HEK293 (cell line): ENCODE data around the gene MAD2L1BP.

ENCODE experiments used
- GLIS1 ChIP-seq: fragments of 450-650 bp; formaldehyde crosslinking; IDR thresholded peaks from 2 replicates; pipeline ENCODE4 v1.5.1; 2016; ENCODE audit warnings: missing biosample characterization, missing genetic modification characterization
- KLF16 ChIP-seq: fragments of 450-650 bp; formaldehyde crosslinking; IDR thresholded peaks from 2 replicates; pipeline ENCODE4 v1.5.1; 2017; ENCODE audit warnings: missing biosample characterization, missing genetic modification characterization
- KLF8 ChIP-seq: fragments of 450-650 bp; formaldehyde crosslinking; IDR thresholded peaks from 2 replicates; pipeline ENCODE4 v1.5.1; 2016; ENCODE audit warnings: missing biosample characterization, missing genetic modification characterization
- MZF1 ChIP-seq: fragments of 450-650 bp; formaldehyde crosslinking; IDR thresholded peaks from 2 replicates; pipeline ENCODE4 v1.5.1; 2017; ENCODE audit warnings: missing biosample characterization, missing genetic modification characterization, borderline replicate concordance
- SCRT2 ChIP-seq: fragments of 450-650 bp; formaldehyde crosslinking; IDR thresholded peaks from 2 replicates; pipeline ENCODE4 v1.5.1; 2016; ENCODE audit warnings: missing biosample characterization, missing genetic modification characterization
- SETDB1 ChIP-seq: IDR thresholded peaks from one replicate; pipeline ENCODE4 v1.6.1; 2017; ENCODE audit warnings: mild to moderate bottlenecking, low read length, moderate library complexity, mixed read lengths; ENCODE audit not compliant: insufficient read length
- TCF7L2 ChIP-seq: IDR thresholded peaks from 2 replicates; pipeline ENCODE4 v1.6.1; 2011; ENCODE audit warnings: low read depth, mild to moderate bottlenecking, inconsistent platforms, low read length, moderate library complexity, borderline replicate concordance
- ZBTB8A ChIP-seq: fragments of 450-650 bp; formaldehyde crosslinking; IDR thresholded peaks from 2 replicates; pipeline ENCODE4 v1.5.1; 2016; ENCODE audit warnings: missing biosample characterization, missing genetic modification characterization
- ZFP37 ChIP-seq: fragments of 450-650 bp; formaldehyde crosslinking; IDR thresholded peaks from 2 replicates; pipeline ENCODE4 v1.5.1; 2016; ENCODE audit warnings: missing biosample characterization, missing genetic modification characterization
- ZNF155 ChIP-seq: fragments of 450-650 bp; formaldehyde crosslinking; IDR thresholded peaks from 2 replicates; pipeline ENCODE4 v1.5.1; 2016; ENCODE audit warnings: missing biosample characterization, missing genetic modification characterization
- ZNF2 ChIP-seq: fragments of 450-650 bp; formaldehyde crosslinking; IDR thresholded peaks from 2 replicates; pipeline ENCODE4 v1.5.1; 2016; ENCODE audit warnings: missing biosample characterization, missing genetic modification characterization
- ZNF202 ChIP-seq: fragments of 450-650 bp; formaldehyde crosslinking; IDR thresholded peaks from 2 replicates; pipeline ENCODE4 v1.5.1; 2016; ENCODE audit warnings: missing biosample characterization, missing genetic modification characterization, borderline replicate concordance
- ZNF223 ChIP-seq: fragments of 450-650 bp; formaldehyde crosslinking; IDR thresholded peaks from 2 replicates; pipeline ENCODE4 v1.5.1; 2016; ENCODE audit warnings: missing biosample characterization, missing genetic modification characterization
- ZNF24 ChIP-seq: fragments of 450-650 bp; formaldehyde crosslinking; IDR thresholded peaks from 2 replicates; pipeline ENCODE4 v1.5.1; 2016; ENCODE audit warnings: missing biosample characterization, missing genetic modification characterization
- ZNF335 ChIP-seq: fragments of 450-650 bp; formaldehyde crosslinking; conservative IDR thresholded peaks from 2 replicates; pipeline ENCODE4 v1.5.1; 2016; ENCODE audit warnings: missing biosample characterization, missing genetic modification characterization
- ZNF48 ChIP-seq: fragments of 450-650 bp; formaldehyde crosslinking; IDR thresholded peaks from 2 replicates; pipeline ENCODE4 v1.5.1; 2016; ENCODE audit warnings: missing biosample characterization, missing genetic modification characterization
- ZNF501 ChIP-seq: fragments of 450-650 bp; formaldehyde crosslinking; IDR thresholded peaks from 2 replicates; pipeline ENCODE4 v1.5.1; 2016; ENCODE audit warnings: missing biosample characterization, missing genetic modification characterization
- ZNF530 ChIP-seq: fragments of 450-650 bp; formaldehyde crosslinking; IDR thresholded peaks from 2 replicates; pipeline ENCODE4 v1.5.1; 2016; ENCODE audit warnings: low read depth, missing biosample characterization, missing genetic modification characterization
- ZNF544 ChIP-seq: fragments of 450-650 bp; formaldehyde crosslinking; IDR thresholded peaks from 2 replicates; pipeline ENCODE4 v1.5.0; 2017; ENCODE audit warnings: missing biosample characterization, missing genetic modification characterization
- ZNF555 ChIP-seq: fragments of 450-650 bp; formaldehyde crosslinking; conservative IDR thresholded peaks from 2 replicates; pipeline ENCODE4 v1.5.1; 2017; ENCODE audit warnings: missing biosample characterization, mild to moderate bottlenecking, missing genetic modification characterization, inconsistent platforms
- ZNF585B ChIP-seq: fragments of 450-650 bp; formaldehyde crosslinking; IDR thresholded peaks from 2 replicates; pipeline ENCODE4 v1.5.1; 2016; ENCODE audit warnings: missing biosample characterization, missing genetic modification characterization
- ZNF600 ChIP-seq: fragments of 450-650 bp; formaldehyde crosslinking; IDR thresholded peaks from 2 replicates; pipeline ENCODE4 v1.5.1; 2016; ENCODE audit warnings: missing biosample characterization, missing genetic modification characterization
- ZNF624 ChIP-seq: fragments of 450-650 bp; formaldehyde crosslinking; IDR thresholded peaks from 2 replicates; pipeline ENCODE4 v1.5.1; 2017; ENCODE audit warnings: missing biosample characterization, missing genetic modification characterization
- ZNF626 ChIP-seq: fragments of 450-650 bp; sonication (Bioruptor Pico); formaldehyde crosslinking; IDR thresholded peaks from 2 replicates; pipeline ENCODE4 v1.5.1; 2018; ENCODE audit warnings: missing biosample characterization, missing genetic modification characterization, inconsistent platforms
- ZNF660 ChIP-seq: fragments of 450-650 bp; IDR thresholded peaks from 2 replicates; pipeline ENCODE4 v1.5.1; 2018; ENCODE audit warnings: missing biosample characterization, mild to moderate bottlenecking, missing genetic modification characterization
- ZNF701 ChIP-seq: fragments of 450-650 bp; formaldehyde crosslinking; IDR thresholded peaks from 2 replicates; pipeline ENCODE4 v1.5.1; 2016; ENCODE audit warnings: missing biosample characterization, missing genetic modification characterization
- ZNF707 ChIP-seq: fragments of 450-650 bp; formaldehyde crosslinking; IDR thresholded peaks from 2 replicates; pipeline ENCODE4 v1.5.1; 2016; ENCODE audit warnings: missing biosample characterization, missing genetic modification characterization
- ZNF792 ChIP-seq: fragments of 450-650 bp; formaldehyde crosslinking; IDR thresholded peaks from 2 replicates; pipeline ENCODE4 v1.5.1; 2016; ENCODE audit warnings: missing biosample characterization, missing genetic modification characterization
- ZNF830 ChIP-seq: fragments of 450-650 bp; IDR thresholded peaks from 2 replicates; pipeline ENCODE4 v1.5.0; 2018; ENCODE audit warnings: missing biosample characterization, missing genetic modification characterization, low read depth, mild to moderate bottlenecking, moderate library complexity
- TF ChIP-seq, protein P1 (sequence below): fragments of 450-650 bp; formaldehyde crosslinking; IDR thresholded peaks from 2 replicates; pipeline ENCODE4 v1.5.1; 2016; ENCODE audit warnings: missing biosample characterization, missing genetic modification characterization
- TF ChIP-seq, protein P2 (sequence below): fragments of 450-650 bp; formaldehyde crosslinking; IDR thresholded peaks from 2 replicates; pipeline ENCODE4 v1.5.1; 2016; ENCODE audit warnings: missing biosample characterization, missing genetic modification characterization, borderline replicate concordance
- TF ChIP-seq, protein P3 (sequence below): fragments of 450-650 bp; formaldehyde crosslinking; IDR thresholded peaks from 2 replicates; pipeline ENCODE4 v1.5.1; 2016; ENCODE audit warnings: missing biosample characterization, missing genetic modification characterization
- TF ChIP-seq, protein P4 (sequence below): fragments of 450-650 bp; formaldehyde crosslinking; IDR thresholded peaks from 2 replicates; pipeline ENCODE4 v1.5.1; 2016; ENCODE audit warnings: missing biosample characterization, missing genetic modification characterization
- TF ChIP-seq, protein P5 (sequence below): fragments of 450-650 bp; formaldehyde crosslinking; IDR thresholded peaks from 2 replicates; pipeline ENCODE4 v1.5.1; 2016; ENCODE audit warnings: missing biosample characterization, missing genetic modification characterization

Gene MAD2L1BP

DNA sequence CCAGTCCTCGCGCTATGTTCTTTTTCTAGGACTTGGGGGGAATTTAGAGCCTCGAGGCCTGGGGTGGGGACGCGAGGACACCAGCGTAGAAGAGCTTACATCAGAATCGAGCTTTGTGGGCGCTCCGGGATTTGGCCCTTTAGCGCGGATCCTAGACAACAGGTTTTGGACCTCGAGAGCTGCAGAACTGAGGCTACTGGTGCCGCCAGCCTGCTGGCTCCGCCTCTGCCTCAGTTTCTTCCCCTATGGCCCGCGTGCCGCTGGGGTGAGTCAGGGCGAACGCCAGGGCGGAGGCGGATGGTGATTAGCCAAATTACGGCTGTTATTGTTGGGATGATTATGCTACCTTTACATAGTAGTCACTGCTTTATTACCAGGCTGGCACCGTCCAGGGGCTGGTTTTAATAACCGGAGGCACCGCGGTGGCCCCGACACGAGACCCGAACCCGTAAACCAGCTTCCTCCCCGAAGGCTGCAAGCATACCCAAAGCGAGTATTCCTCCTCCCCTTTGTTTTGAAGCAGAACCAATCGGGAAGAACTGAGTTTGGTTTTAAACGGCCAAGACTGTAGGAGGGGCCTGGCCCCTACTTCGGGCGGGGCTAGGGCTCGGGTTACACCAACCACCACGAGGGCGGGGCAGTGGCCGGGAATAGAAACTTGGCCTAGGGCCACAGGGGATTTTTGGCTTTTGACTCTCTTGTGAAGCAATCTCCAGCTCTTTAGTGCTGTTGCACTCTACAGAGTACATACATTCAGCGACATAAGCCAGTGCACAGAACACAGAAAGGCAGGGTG is 5.9 kb upstream of the MAD2L1BP start (continued):
- TF ChIP-seq, protein P1, sequence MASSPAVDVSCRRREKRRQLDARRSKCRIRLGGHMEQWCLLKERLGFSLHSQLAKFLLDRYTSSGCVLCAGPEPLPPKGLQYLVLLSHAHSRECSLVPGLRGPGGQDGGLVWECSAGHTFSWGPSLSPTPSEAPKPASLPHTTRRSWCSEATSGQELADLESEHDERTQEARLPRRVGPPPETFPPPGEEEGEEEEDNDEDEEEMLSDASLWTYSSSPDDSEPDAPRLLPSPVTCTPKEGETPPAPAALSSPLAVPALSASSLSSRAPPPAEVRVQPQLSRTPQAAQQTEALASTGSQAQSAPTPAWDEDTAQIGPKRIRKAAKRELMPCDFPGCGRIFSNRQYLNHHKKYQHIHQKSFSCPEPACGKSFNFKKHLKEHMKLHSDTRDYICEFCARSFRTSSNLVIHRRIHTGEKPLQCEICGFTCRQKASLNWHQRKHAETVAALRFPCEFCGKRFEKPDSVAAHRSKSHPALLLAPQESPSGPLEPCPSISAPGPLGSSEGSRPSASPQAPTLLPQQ = peak; percentile 57; the same call in 1 of the 2 replicates
- TF ChIP-seq ZNF2 (tag by site-specific recombination) (peak; percentile 59), ZNF24 (peak; percentile 31; the same call in 1 of the 2 replicates), ZNF600 (peak; percentile 99), ZNF707 (no peak), ZNF830 (tag by site-specific recombination) (no peak), ZNF701 (tag by site-specific recombination) (peak; percentile 96), TCF7L2 (no peak), ZBTB8A (tag by site-specific recombination) (peak; percentile 29; the same call in 1 of the 2 replicates), ZNF223 (no peak), ZNF792 (peak; percentile 26; the same call in 1 of the 2 replicates), ZNF155 (tag by site-specific recombination) (no peak), ZNF48 (tag by site-specific recombination) (no peak), ZNF202 (tag by site-specific recombination) (no peak), ZFP37 (no peak), ZNF660 (peak; percentile 100), KLF8 (tag by site-specific recombination) (peak; percentile 72; the same call in 1 of the 2 replicates), MZF1 (peak; percentile 92), ZNF335 (tag by site-specific recombination) (peak; percentile 91), KLF16 (tag by site-specific recombination) (peak; percentile 36), ZNF585B (tag by site-specific recombination) (no peak), ZNF544 (tag by site-specific recombination) (no peak), ZNF501 (tag by site-specific recombination) (no peak; the same call in 1 of the 2 replicates), SCRT2 (peak; percentile 89), ZNF555 (tag by site-specific recombination) (no peak), ZNF626 (tag by site-specific recombination) (no peak), ZNF530 (tag by site-specific recombination) (no peak), GLIS1 (tag by site-specific recombination) (no peak; the same call in 1 of the 2 replicates), SETDB1 (no peak), ZNF624 (tag by site-specific recombination) (no peak)
- TF ChIP-seq, protein P2, sequence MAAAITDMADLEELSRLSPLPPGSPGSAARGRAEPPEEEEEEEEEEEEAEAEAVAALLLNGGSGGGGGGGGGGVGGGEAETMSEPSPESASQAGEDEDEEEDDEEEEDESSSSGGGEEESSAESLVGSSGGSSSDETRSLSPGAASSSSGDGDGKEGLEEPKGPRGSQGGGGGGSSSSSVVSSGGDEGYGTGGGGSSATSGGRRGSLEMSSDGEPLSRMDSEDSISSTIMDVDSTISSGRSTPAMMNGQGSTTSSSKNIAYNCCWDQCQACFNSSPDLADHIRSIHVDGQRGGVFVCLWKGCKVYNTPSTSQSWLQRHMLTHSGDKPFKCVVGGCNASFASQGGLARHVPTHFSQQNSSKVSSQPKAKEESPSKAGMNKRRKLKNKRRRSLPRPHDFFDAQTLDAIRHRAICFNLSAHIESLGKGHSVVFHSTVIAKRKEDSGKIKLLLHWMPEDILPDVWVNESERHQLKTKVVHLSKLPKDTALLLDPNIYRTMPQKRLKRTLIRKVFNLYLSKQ (tag by site-specific recombination) = no peak
- TF ChIP-seq, protein P3, sequence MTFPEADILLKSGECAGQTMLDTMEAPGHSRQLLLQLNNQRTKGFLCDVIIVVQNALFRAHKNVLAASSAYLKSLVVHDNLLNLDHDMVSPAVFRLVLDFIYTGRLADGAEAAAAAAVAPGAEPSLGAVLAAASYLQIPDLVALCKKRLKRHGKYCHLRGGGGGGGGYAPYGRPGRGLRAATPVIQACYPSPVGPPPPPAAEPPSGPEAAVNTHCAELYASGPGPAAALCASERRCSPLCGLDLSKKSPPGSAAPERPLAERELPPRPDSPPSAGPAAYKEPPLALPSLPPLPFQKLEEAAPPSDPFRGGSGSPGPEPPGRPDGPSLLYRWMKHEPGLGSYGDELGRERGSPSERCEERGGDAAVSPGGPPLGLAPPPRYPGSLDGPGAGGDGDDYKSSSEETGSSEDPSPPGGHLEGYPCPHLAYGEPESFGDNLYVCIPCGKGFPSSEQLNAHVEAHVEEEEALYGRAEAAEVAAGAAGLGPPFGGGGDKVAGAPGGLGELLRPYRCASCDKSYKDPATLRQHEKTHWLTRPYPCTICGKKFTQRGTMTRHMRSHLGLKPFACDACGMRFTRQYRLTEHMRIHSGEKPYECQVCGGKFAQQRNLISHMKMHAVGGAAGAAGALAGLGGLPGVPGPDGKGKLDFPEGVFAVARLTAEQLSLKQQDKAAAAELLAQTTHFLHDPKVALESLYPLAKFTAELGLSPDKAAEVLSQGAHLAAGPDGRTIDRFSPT (tag by site-specific recombination) = peak; percentile 75
- TF ChIP-seq, protein P4, sequence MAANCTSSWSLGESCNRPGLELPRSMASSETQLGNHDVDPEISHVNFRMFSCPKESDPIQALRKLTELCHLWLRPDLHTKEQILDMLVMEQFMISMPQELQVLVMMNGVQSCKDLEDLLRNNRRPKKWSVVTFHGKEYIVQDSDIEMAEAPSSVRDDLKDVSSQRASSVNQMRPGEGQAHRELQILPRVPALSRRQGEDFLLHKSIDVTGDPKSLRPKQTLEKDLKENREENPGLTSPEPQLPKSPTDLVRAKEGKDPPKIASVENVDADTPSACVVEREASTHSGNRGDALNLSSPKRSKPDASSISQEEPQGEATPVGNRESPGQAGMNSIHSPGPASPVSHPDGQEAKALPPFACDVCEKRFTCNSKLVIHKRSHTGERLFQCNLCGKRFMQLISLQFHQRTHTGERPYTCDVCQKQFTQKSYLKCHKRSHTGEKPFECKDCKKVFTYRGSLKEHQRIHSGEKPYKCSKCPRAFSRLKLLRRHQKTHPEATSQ = peak; percentile 91; the same call in 1 of the 2 replicates
- TF ChIP-seq, protein P5, sequence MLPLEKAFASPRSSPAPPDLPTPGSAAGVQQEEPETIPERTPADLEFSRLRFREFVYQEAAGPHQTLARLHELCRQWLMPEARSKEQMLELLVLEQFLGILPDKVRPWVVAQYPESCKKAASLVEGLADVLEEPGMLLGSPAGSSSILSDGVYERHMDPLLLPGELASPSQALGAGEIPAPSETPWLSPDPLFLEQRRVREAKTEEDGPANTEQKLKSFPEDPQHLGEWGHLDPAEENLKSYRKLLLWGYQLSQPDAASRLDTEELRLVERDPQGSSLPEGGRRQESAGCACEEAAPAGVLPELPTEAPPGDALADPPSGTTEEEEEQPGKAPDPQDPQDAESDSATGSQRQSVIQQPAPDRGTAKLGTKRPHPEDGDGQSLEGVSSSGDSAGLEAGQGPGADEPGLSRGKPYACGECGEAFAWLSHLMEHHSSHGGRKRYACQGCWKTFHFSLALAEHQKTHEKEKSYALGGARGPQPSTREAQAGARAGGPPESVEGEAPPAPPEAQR (tag by site-specific recombination) = 0 out of 2 replicates have a peak, but pooled peaks have one; percentile 38
